Stomach (tissue), 9 donors: ENCODE data around the gene HS3ST6. TPM values are rescaled to one million over a fixed set of nuclear protein-coding genes. Genes with fewer than 3 reads are reported as not detected.

Experiments used
- DNase-seq, 2 donors: peaks; one replicate each; pipeline versions ENCODE4 v3.0.0 to v3.0.0-alpha.2; 2013 to 2019
- H3K27ac ChIP-seq, 5 donors: fragments of 200-600 bp in 4 of 5; sonication (generic) in 4 of 5; one replicate each; pipeline ENCODE4 v1.5.1; 2013 to 2019; ENCODE audit warnings: mild to moderate bottlenecking in 1 of 5, moderate library complexity in 1 of 5
- H3K27me3 ChIP-seq, 3 donors: fragments of 200-600 bp; sonication (generic); one replicate each; pipeline ENCODE4 v1.5.1; 2017 to 2019; ENCODE audit warnings: mixed run types in 1 of 3
- H3K36me3 ChIP-seq, 4 donors: fragments of 200-600 bp; sonication (generic); 1 replicate in 3 of 4; 2 replicates in 1 of 4; pipeline ENCODE4 v1.5.1; 2016 to 2019
- H3K4me1 ChIP-seq, 4 donors: fragments of 200-600 bp; sonication (generic); one replicate each; pipeline ENCODE4 v1.5.1; 2016 to 2019
- H3K4me3 ChIP-seq, 4 donors: fragments of 200-600 bp; sonication (generic) in 3 of 4; one replicate each; pipeline ENCODE4 v1.5.1; 2016 to 2019; ENCODE audit warnings: mild to moderate bottlenecking in 1 of 4
- H3K9me3 ChIP-seq, 4 donors: fragments of 200-600 bp; sonication (generic); one replicate each; pipeline ENCODE4 v1.5.1; 2016 to 2019
- CTCF ChIP-seq, 7 experiments: fragments of 450-650 bp in 4 of 7; fragments of 200-600 bp in 3 of 7; sonication (generic) in 3 of 7; IDR thresholded peaks; one replicate each; pipeline ENCODE4 v1.5.1; 2016 to 2019; ENCODE audit warnings: antibody characterized with exemption in 7 of 7, control low read depth in 2 of 7, mild to moderate bottlenecking in 1 of 7
- EP300 ChIP-seq: sonication (generic); formaldehyde crosslinking; IDR thresholded peaks from one replicate; pipeline ENCODE4 v1.6.1; 2017; ENCODE audit warnings: antibody characterized with exemption
- POLR2A ChIP-seq, 4 donors: fragments of 450-650 bp; IDR thresholded peaks; one replicate each; pipeline ENCODE4 v1.6.1; 2016; ENCODE audit warnings: antibody characterized with exemption in 4 of 4, control low read depth in 2 of 4, mild to moderate bottlenecking in 1 of 4, moderate library complexity in 1 of 4
- POLR2AphosphoS5 ChIP-seq, 3 donors: sonication (generic); formaldehyde crosslinking; IDR thresholded peaks; one replicate each; pipeline ENCODE4 v1.6.1; 2016; ENCODE audit warnings: antibody characterized with exemption in 3 of 3
- WGBS, 5 donors: extraction: QIAGEN DNeasy Blood & Tissue Kit in 3 of 5; methylation state at CpG; one replicate each; pipeline versions ENCODE4 v1.1.5 to v1.1.7; 2013 to 2018; 5-methylcytosine and 5-hydroxymethylcytosine counted together
- intact Hi-C: fragments of 100-400 bp; cut with DNase I; formaldehyde crosslinking; loops from one replicate; pipeline ENCODE4 v1.15.1; 2023; ENCODE audit warnings: low total_unique reads
- polyA plus RNA-seq, 3 donors: library from polyadenylated mRNA; stranded (reverse); fragments of 200-250 nt; gene quantifications; one replicate each; pipeline ENCODE4 v1.2.3, GENCODE V29; 2013
- total RNA-seq, 5 donors: library from RNA; depleted of rRNA; stranded (reverse); fragments of >200 nt; gene quantifications; one replicate each; pipeline versions ENCODE4 v1.1.0 to v1.2.3, GENCODE V29; 2014 to 2016
- donor health status: healthy with polysubstance abuse.
- donor health status: Bipolar disorder and iron deficiency.
- donor health status: healthy.

HS3ST6 gene
- total and polyA plus RNA-seq, 8 donors: 1.6 TPM; not detected in 7

GRCh38 chr16:1870365-1871082 is 47.7 kb downstream of the HS3ST6 start:
- H3K27me3 ChIP-seq: peaks cover 0 to 52% (median 23%) of the 10 kb centered on the region in 3 donors
- no peak for DNase-seq
- intact Hi-C loops: no loop called here
- no peaks in the 10 kb centered on the region for H3K36me3 ChIP-seq
- TF ChIP-seq POLR2AphosphoS5 (IDR thresholded peaks at IDR 0.05) (no peak), POLR2A (IDR thresholded peaks at IDR 0.05) (no peak), EP300 (no peak), CTCF (IDR thresholded peaks at IDR 0.05) (no peak)
- H3K4me1 ChIP-seq: peaks cover 0 to 12% (median 4%) of the 10 kb centered on the region in 4 donors
- H3K27ac ChIP-seq: no peak overlapping the region
- no peak overlapping the region for H3K4me3 ChIP-seq
- peaks cover 0 to 6% (median 1%) of the 10 kb centered on the region in 4 donors for H3K9me3 ChIP-seq
- 40 to 53% (median 47%) methylated on average over 9 of the region's 9 CpGs for WGBS, 5 donors

- intact Hi-C loops: no loop called here
- no peak for TF ChIP-seq POLR2A (IDR thresholded peaks at IDR 0.05)
- TF ChIP-seq EP300: no peak
- no peak for TF ChIP-seq POLR2AphosphoS5 (IDR thresholded peaks at IDR 0.05)
- no peak for TF ChIP-seq CTCF (IDR thresholded peaks at IDR 0.05)
- Histone ChIP-seq H3K4me1 (peaks cover 0 to 5% (median 0%) of the 10 kb centered on the region in 4 donors), H3K9me3 (no peaks in the 10 kb centered on the region), H3K4me3 (no peak overlapping the region), H3K27me3 (peaks cover 0 to 47% (median 3%) of the 10 kb centered on the region in 3 donors), H3K27ac (no peak overlapping the region), H3K36me3 (no peaks in the 10 kb centered on the region)
- no peak for DNase-seq
- WGBS, 5 donors: 57 to 72% (median 62%) methylated on average over 6 of the region's 6 CpGs
Observed at GRCh38 chr16:1865902-1866690, 52.1 kb downstream of the HS3ST6 start.

- WGBS, 5 donors: 10 to 19% (median 15%) methylated on average over 4 of the region's 4 CpGs
- Histone ChIP-seq H3K27ac (no peak overlapping the region), H3K9me3 (no peaks in the 10 kb centered on the region), H3K27me3 (peaks cover 0 to 67% (median 17%) of the 10 kb centered on the region in 3 donors), H3K4me1 (peaks cover 0 to 5% (median 0%) of the 10 kb centered on the region in 4 donors), H3K4me3 (no peak overlapping the region), H3K36me3 (no peaks in the 10 kb centered on the region)
- peak in 1 of 2 donors; percentile 69 for DNase-seq
- intact Hi-C loops: loop anchor here (5.0 kb wide), 1 partner anchor 68 kb away; no protein-coding TSS in a partner anchor
- TF ChIP-seq POLR2A (IDR thresholded peaks at IDR 0.05) (no peak), EP300 (no peak), CTCF (IDR thresholded peaks at IDR 0.05) (peak in 4 of 7 experiments; percentile 24 to 62 (median 52))
Observed at GRCh38 chr16:1863681-1864460, 54.3 kb downstream of the HS3ST6 start.

GRCh38 chr16:1862394-1862793 is 55.8 kb downstream of the HS3ST6 start:
- WGBS, 5 donors: 73 to 86% (median 83%) methylated on average over 8 to 9 of the region's 9 CpGs
- intact Hi-C loops: loop anchor here (5.0 kb wide), 1 partner anchor 70 kb away; no protein-coding TSS in a partner anchor
- no peak for TF ChIP-seq EP300
- TF ChIP-seq CTCF (IDR thresholded peaks at IDR 0.05): no peak
- no peak for TF ChIP-seq POLR2AphosphoS5 (IDR thresholded peaks at IDR 0.05)
- no peak for TF ChIP-seq POLR2A (IDR thresholded peaks at IDR 0.05)

More at GRCh38 chr16:1862394-1862793, 55.8 kb downstream of the HS3ST6 start:
- peaks cover 0 to 77% (median 26%) of the 10 kb centered on the region in 3 donors for H3K27me3 ChIP-seq
- H3K4me1 ChIP-seq: peaks cover 0 to 5% (median 0%) of the 10 kb centered on the region in 4 donors
- no peak overlapping the region for H3K27ac ChIP-seq
- H3K36me3 ChIP-seq: no peaks in the 10 kb centered on the region
- H3K4me3 ChIP-seq: no peak overlapping the region
- H3K9me3 ChIP-seq: no peaks in the 10 kb centered on the region
- DNase-seq: no peak
